COLO668 (cell line): Measurements from ENCODE around the gene RAB31.

ENCODE experiments used
- DNase-seq: peaks from one replicate; lab custom pipeline; 2025; ENCODE audit not compliant: unreplicated experiment; lab: John Stamatoyannopoulos, UW

The RAB31 gene

GRCh38 chr18:9786631-9787030 is 78.5 kb downstream of the RAB31 start:
- no peak for DNase-seq

GRCh38 chr18:9787036-9787435 is 78.9 kb downstream of the RAB31 start:
- DNase-seq, result no peak

- no peak for DNase-seq
Measured at GRCh38 chr18:9787712-9788111, 79.6 kb downstream of the RAB31 start.

- DNase-seq, result no peak
Measured at GRCh38 chr18:9788140-9788539, 80.0 kb downstream of the RAB31 start.

- no peak for DNase-seq
Measured at GRCh38 chr18:9788860-9789259, 80.8 kb downstream of the RAB31 start.

- DNase-seq, result no peak
Measured at GRCh38 chr18:9790261-9790660, 82.2 kb downstream of the RAB31 start.

- no peak for DNase-seq
Measured at GRCh38 chr18:9791991-9792390, 83.9 kb downstream of the RAB31 start.

- DNase-seq, result peak; percentile 39
Measured at GRCh38 chr18:9792565-9793245, 84.6 kb downstream of the RAB31 start.

GRCh38 chr18:9796011-9796410 is 87.9 kb downstream of the RAB31 start:
- no peak for DNase-seq

GRCh38 chr18:9796935-9797549 is 88.9 kb downstream of the RAB31 start:
- DNase-seq, result no peak

- DNase-seq, result no peak
Measured at GRCh38 chr18:9802175-9803062, 94.3 kb downstream of the RAB31 start.

- DNase-seq, result no peak
Measured at GRCh38 chr18:9803063-9803697, 95.1 kb downstream of the RAB31 start.

GRCh38 chr18:9803698-9804516 is 95.8 kb downstream of the RAB31 start:
- DNase-seq, result peak; percentile 21

- peak; percentile 22 for DNase-seq
Measured at GRCh38 chr18:9804517-9805104, 96.5 kb downstream of the RAB31 start.

- DNase-seq, result no peak
Measured at GRCh38 chr18:9806905-9807304, 98.8 kb downstream of the RAB31 start.

- peak; percentile 13 for DNase-seq
Measured at GRCh38 chr18:9808295-9809241, 100.5 kb downstream of the RAB31 start.

GRCh38 chr18:9809697-9810096 is 101.6 kb downstream of the RAB31 start:
- no peak for DNase-seq

GRCh38 chr18:9810299-9810698 is 102.2 kb downstream of the RAB31 start:
- no peak for DNase-seq
